Activated CD4-positive, alpha-beta memory T cell treated with anti-CD3 and anti-CD28 coated beads, Interleukin-2, amount 10 ng/mL, durations not matched to agents 7 days and 5 days (primary cell): ENCODE data around the gene TRAPPC3L. TPM values are rescaled to one million over a fixed set of nuclear protein-coding genes. Genes with fewer than 3 reads are reported as not detected.
"Not testable (repeated sequence)": the region's sequence is repeated elsewhere in the genome, so short reads cannot be mapped to it uniquely, and the experiment has no call there.

ENCODE experiments used
- CTCF ChIA-PET: fragments of 350-600 bp; sonication (Branson Sonifier 250); formaldehyde crosslinking; loops from one replicate; lab custom pipeline; 2021; ENCODE audit warnings: antibody characterized with exemption, inconsistent platforms; lab: Charles Lee
- POLR2A ChIA-PET: fragments of 350-600 bp; sonication (Branson Sonifier 250); formaldehyde crosslinking; loops from one replicate; lab custom pipeline; 2021; ENCODE audit warnings: antibody characterized with exemption; lab: Charles Lee
- DNase-seq: peaks from one replicate; pipeline ENCODE4 v3.0.0-alpha.2; 2020
- H3K27ac Mint-ChIP-seq: one replicate; pipeline ENCODE4 v1.8.0; 2021; ENCODE audit warnings: mild to moderate bottlenecking, mixed read lengths
- H3K27me3 Mint-ChIP-seq: one replicate; pipeline ENCODE4 v1.8.0; 2021; ENCODE audit warnings: mixed read lengths
- H3K36me3 Mint-ChIP-seq: one replicate; pipeline ENCODE4 v1.8.0; 2021; ENCODE audit warnings: low read depth, mixed read lengths
- H3K4me1 Mint-ChIP-seq: one replicate; pipeline ENCODE4 v1.8.0; 2021; ENCODE audit warnings: mixed read lengths
- H3K4me3 Mint-ChIP-seq: one replicate; pipeline ENCODE4 v1.8.0; 2021; ENCODE audit warnings: mild to moderate bottlenecking, mixed read lengths
- H3K9me3 Mint-ChIP-seq: one replicate; pipeline ENCODE4 v1.8.0; 2021; ENCODE audit warnings: mixed read lengths
- total RNA-seq, 2 experiments: library from RNA; stranded (reverse); gene quantifications; one replicate each; pipeline ENCODE4 v1.2.3, GENCODE V29; 2021

Gene TRAPPC3L
- total RNA-seq, 2 experiments from 2014 or later: not detected

GRCh38 chr6:116508527-116508926, 37.0 kb downstream of the TRAPPC3L start:
- ChIA-PET CTCF (no interaction called here), POLR2A (no interaction called here)
- H3K4me1 Mint-ChIP-seq: no peaks in the 10 kb centered on the region
- H3K9me3 Mint-ChIP-seq: peaks cover 4% of the 10 kb centered on the region
- peaks cover 35% of the 10 kb centered on the region for H3K27me3 Mint-ChIP-seq
- no peak overlapping the region for H3K27ac Mint-ChIP-seq
- no peak for DNase-seq
- H3K36me3 Mint-ChIP-seq: no peaks in the 10 kb centered on the region
- H3K4me3 Mint-ChIP-seq: no peak overlapping the region

DNA sequence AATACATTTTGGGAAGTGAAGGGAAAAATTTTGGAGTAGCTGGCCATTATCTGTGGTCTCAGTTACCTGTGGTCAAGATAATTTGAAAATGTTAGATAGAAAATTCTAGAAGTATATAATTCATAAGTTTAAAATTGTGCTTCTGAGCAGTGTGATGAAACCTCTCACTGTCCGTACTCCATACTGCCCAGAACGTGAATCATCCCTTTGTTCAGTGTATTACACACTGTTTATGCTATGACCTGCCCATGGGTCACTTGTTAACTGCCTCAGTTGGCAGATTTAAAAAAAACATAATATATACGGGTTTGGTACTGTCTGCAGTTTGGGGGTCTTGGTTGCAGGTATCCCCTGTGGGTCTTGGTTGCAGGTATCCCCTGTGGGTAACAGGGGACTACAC, 38.2 kb downstream of the TRAPPC3L start:
- Mint-ChIP-seq H3K36me3 (no peaks in the 10 kb centered on the region), H3K27me3 (peaks cover 45% of the 10 kb centered on the region), H3K4me1 (no peaks in the 10 kb centered on the region), H3K27ac (no peak overlapping the region), H3K4me3 (no peak overlapping the region), H3K9me3 (peaks cover 4% of the 10 kb centered on the region)
- DNase-seq: no peak
- ChIA-PET POLR2A (no interaction called here), CTCF (no interaction called here)

DNA sequence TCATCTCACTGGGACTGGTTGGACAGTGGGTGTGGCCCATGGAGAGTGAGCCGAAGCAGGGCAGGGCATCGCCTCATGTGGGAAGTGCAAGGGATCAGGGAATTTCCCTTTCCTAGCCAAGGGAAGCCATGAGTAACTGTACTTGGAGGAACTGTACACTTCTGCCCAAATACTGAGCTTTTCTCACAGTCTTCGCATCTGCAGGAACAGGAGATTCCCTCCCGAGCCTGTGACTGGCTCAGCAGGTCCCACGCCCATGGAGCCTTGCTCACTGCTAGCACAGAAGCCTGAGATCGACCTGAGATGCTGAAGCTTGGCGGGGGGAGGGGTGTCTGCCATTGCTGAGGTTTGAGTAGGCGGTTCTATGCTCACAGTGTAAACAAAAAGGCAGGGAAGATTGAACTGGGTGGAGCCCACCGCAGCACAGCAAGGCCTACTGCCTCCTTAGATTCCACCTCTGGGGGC, 44.5 kb downstream of the TRAPPC3L start:
- no peak overlapping the region for H3K27ac Mint-ChIP-seq
- H3K36me3 Mint-ChIP-seq: no peaks in the 10 kb centered on the region
- H3K9me3 Mint-ChIP-seq: peaks cover 2% of the 10 kb centered on the region
- peak; percentile 17 for DNase-seq
- H3K4me3 Mint-ChIP-seq: no peak overlapping the region
- ChIA-PET POLR2A (no interaction called here), CTCF (interaction anchor here (1.4 kb wide), 1 partner anchor 11 kb away, joined by 4 read pairs; no protein-coding TSS in a partner anchor)
- peaks cover 50% of the 10 kb centered on the region for H3K27me3 Mint-ChIP-seq
- no peaks in the 10 kb centered on the region for H3K4me1 Mint-ChIP-seq

DNA sequence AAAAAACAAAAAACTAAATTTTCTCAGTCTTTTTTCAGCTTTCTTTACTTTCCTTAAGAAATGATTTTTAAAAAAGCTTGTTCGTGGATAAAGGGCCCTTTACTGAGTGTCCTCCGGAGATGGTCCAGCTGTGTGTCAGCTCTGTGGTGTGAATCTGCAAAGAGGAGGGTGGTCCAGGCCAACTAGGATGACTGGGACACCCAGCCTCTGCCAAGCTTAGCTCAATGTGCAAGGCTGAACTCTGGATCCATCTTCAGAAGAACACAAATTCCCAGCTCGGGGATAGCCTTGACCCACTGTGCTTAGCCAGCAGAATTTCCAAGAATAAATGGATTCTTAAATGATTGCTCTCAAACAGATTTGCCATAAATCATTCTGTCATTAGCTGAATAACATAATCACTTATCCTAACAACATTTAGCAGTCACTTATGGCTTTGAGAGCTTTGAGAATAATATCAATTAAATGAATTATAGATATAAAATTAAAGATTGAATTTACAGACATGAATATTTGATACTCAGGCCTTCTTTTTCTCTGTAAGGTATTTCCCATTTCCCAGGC, 48.3 kb downstream of the TRAPPC3L start:
- Mint-ChIP-seq H3K4me1 (no peaks in the 10 kb centered on the region), H3K27ac (no peak overlapping the region), H3K27me3 (peaks cover 30% of the 10 kb centered on the region), H3K36me3 (no peaks in the 10 kb centered on the region), H3K9me3 (no peaks in the 10 kb centered on the region), H3K4me3 (no peak overlapping the region)
- no peak for DNase-seq
- POLR2A ChIA-PET: no interaction called here
- CTCF ChIA-PET: interaction anchor here (1.2 kb wide), 1 partner anchor 64 kb away, joined by 3 read pairs; no protein-coding TSS in a partner anchor

DNA sequence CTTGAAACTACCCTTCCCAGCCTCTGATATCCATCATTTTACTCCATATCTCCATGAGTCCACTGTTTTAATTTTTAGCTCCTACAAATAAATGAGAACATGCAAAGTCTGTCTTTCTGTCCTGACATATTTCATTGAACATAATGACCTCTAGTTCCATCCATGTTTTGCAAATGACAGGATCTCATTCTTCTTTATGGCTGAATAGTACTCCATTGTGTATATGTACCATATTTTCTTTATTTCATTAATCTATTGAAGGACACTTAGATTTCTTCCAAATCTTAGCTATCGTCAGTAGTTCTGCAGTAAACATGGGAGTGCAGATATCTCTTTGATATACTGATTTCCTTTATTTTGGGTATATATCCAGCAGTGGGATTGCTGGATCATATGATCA, 50.3 kb downstream of the TRAPPC3L start:
- H3K36me3 Mint-ChIP-seq, H3K4me1 Mint-ChIP-seq, H3K9me3 Mint-ChIP-seq, CTCF ChIA-PET, H3K27ac Mint-ChIP-seq, H3K4me3 Mint-ChIP-seq, POLR2A ChIA-PET, DNase-seq: not testable (repeated sequence)
- peaks cover 29% of the 10 kb centered on the region for H3K27me3 Mint-ChIP-seq

DNA sequence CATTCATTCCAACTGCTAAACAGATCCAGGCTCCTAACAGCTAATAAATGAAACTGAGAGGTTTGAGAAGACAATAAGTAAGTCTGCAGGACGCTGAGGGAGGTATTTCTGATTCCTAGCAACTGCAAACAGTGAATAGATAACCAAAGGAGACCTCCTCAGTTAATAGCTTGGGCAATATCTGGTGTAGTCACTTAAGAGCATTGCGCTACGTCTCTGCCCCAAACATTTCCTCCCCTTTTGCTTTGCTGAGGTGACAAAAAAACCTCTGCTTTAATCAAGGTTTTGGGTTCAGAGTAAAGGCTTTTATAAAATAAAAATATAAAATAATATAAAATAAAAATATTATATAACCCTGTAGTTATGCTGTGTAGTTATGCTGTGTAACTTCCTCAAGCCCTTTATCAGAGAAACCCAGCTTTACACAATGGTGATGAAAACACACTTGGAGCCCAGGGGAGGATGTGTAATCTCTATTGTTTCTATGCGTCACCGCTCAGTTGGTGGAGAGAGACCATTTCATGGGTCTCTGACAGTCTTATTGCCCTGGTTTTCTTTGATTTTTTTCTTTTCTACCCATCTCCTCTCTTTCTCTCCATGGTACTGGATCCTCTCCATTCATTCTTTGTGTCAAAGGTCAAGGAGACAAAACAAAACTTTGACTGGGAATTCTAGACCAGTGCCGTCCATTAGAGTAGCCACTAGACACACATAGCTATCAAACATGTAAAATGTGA, 53.0 kb downstream of the TRAPPC3L start:
- no peak for DNase-seq
- H3K9me3 Mint-ChIP-seq: no peaks in the 10 kb centered on the region
- POLR2A ChIA-PET: no interaction called here

GRCh38 chr6:116491610-116492330, 53.7 kb downstream of the TRAPPC3L start:
- no peak for DNase-seq
- POLR2A ChIA-PET: no interaction called here

More for the DNA sequence above, 53.0 kb downstream of the TRAPPC3L start:
- Mint-ChIP-seq H3K4me3 (no peak overlapping the region), H3K27ac (no peak overlapping the region), H3K36me3 (no peaks in the 10 kb centered on the region), H3K4me1 (no peaks in the 10 kb centered on the region), H3K27me3 (peaks cover 30% of the 10 kb centered on the region)
- CTCF ChIA-PET: no interaction called here

DNA sequence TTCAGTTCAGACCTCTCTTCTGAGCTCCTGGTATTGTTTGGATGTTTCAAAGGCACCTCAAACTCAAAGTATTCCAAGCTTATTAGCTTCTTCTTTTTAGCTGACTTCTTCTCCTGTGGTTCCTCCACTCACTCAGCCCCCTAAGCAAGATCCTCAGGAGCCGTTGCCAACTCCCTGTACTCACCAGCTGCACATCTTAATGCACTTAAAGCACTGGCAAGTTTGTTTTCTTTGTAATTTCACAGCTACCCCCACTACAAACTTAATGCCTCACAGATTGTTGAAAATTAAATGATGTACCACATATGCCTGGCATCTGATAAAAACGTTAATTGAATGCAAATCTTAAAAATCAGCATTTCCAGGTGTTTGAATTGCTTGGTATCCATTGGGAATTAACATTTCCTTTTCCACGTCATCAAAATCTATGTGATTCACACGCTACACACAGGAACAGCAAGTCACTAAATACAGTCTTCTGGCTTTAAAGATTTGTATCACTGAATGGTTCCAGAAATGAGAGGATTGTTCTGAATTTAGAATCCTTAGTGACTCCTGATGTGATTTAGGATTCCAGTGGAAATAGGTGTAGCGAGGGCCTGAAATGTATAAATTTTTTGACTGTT, 59.8 kb downstream of the TRAPPC3L start:
- Mint-ChIP-seq H3K36me3 (no peaks in the 10 kb centered on the region), H3K27me3 (peaks cover 54% of the 10 kb centered on the region), H3K9me3 (no peaks in the 10 kb centered on the region), H3K4me1 (no peaks in the 10 kb centered on the region), H3K4me3 (no peak overlapping the region), H3K27ac (no peak overlapping the region)
- ChIA-PET POLR2A (no interaction called here), CTCF (no interaction called here)
- DNase-seq: no peak

More at GRCh38 chr6:116491610-116492330, 53.7 kb downstream of the TRAPPC3L start:
- H3K4me1 Mint-ChIP-seq: no peaks in the 10 kb centered on the region
- H3K4me3 Mint-ChIP-seq: no peak overlapping the region
- CTCF ChIA-PET: no interaction called here
- H3K9me3 Mint-ChIP-seq: no peaks in the 10 kb centered on the region
- no peak overlapping the region for H3K27ac Mint-ChIP-seq
- no peaks in the 10 kb centered on the region for H3K36me3 Mint-ChIP-seq
- H3K27me3 Mint-ChIP-seq: peaks cover 34% of the 10 kb centered on the region

DNA sequence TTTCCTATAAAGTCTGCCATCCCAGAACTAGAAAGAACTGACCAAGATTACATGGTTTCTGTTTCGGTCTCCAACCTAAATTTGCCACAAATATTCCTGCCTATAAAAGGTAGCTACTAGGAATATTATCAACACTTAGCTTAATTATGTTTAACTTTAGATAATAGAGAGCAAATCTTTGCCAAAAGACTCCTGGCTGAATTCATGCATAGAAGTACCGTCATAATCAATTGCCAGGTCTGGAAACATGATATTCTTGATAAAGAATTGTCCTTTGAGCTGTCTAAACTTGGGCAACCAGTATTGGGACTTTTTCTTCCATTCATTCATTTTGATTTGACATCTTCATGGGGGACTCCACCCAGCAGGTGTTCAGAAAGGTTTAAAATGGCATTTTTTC, 61.9 kb downstream of the TRAPPC3L start:
- Mint-ChIP-seq H3K27ac (no peak overlapping the region), H3K4me3 (no peak overlapping the region), H3K36me3 (no peaks in the 10 kb centered on the region), H3K9me3 (no peaks in the 10 kb centered on the region), H3K27me3 (peaks cover 44% of the 10 kb centered on the region), H3K4me1 (no peaks in the 10 kb centered on the region)
- DNase-seq: no peak
- POLR2A ChIA-PET: no interaction called here
- CTCF ChIA-PET: interaction anchor here (1.1 kb wide), 1 partner anchor 30 kb away, joined by 3 read pairs; no protein-coding TSS in a partner anchor

GRCh38 chr6:116482780-116483179, 62.7 kb downstream of the TRAPPC3L start:
- Mint-ChIP-seq H3K36me3 (no peaks in the 10 kb centered on the region), H3K27ac (no peak overlapping the region), H3K4me1 (no peaks in the 10 kb centered on the region), H3K4me3 (no peak overlapping the region), H3K27me3 (peaks cover 42% of the 10 kb centered on the region), H3K9me3 (no peaks in the 10 kb centered on the region)
- ChIA-PET CTCF (interaction anchor here (1.1 kb wide), 1 partner anchor 30 kb away, joined by 3 read pairs; no protein-coding TSS in a partner anchor), POLR2A (no interaction called here)
- no peak for DNase-seq

GRCh38 chr6:116476002-116476678, 69.3 kb downstream of the TRAPPC3L start:
- peaks cover 18% of the 10 kb centered on the region for H3K27me3 Mint-ChIP-seq
- no peaks in the 10 kb centered on the region for H3K36me3 Mint-ChIP-seq
- POLR2A ChIA-PET: interaction anchor here (2.2 kb wide), 1 partner anchor 197 kb away, joined by 5 read pairs; the partner anchor contains the start of gene TSPYL1
- peaks cover 25% of the 10 kb centered on the region for H3K4me1 Mint-ChIP-seq
- peak overlapping the region; percentile 57 for H3K27ac Mint-ChIP-seq
- H3K4me3 Mint-ChIP-seq: no peak overlapping the region
- CTCF ChIA-PET: no interaction called here
- peak; percentile 69 for DNase-seq
- H3K9me3 Mint-ChIP-seq: no peaks in the 10 kb centered on the region

DNA sequence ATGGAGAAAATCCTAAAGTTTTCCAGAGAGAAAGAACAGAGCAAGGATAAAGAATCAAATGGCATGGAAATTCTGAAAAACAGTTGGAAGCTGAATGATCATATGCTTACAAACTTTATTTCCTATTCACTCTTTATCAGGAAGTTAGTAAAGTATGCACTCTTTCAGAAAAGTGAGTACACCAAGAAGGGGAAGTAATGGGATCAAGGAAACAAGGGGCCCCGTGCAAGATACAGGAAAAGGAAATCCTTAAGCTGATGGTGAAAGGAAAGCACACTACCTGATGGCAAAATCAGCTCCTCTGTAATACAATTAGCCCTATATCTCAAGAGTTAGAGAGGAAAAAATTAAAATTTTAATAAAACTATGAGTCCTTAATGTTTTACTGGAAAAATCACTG, 70.3 kb downstream of the TRAPPC3L start:
- H3K9me3 Mint-ChIP-seq: no peaks in the 10 kb centered on the region
- ChIA-PET CTCF (interaction anchor here (1.2 kb wide), 1 partner anchor 11 kb away, joined by 4 read pairs; no protein-coding TSS in a partner anchor), POLR2A (interaction anchor here (2.2 kb wide), 1 partner anchor 196 kb away, joined by 5 read pairs; the partner anchor contains the start of gene TSPYL1)
- H3K27ac Mint-ChIP-seq: peak overlapping the region; percentile 57
- H3K4me3 Mint-ChIP-seq: no peak overlapping the region
- H3K36me3 Mint-ChIP-seq: no peaks in the 10 kb centered on the region
- no peak for DNase-seq
- H3K27me3 Mint-ChIP-seq: peaks cover 19% of the 10 kb centered on the region
- peaks cover 25% of the 10 kb centered on the region for H3K4me1 Mint-ChIP-seq
